BE2C (cell line): ENCODE results near the gene ANKRD31.

Experiments used
- DNase-seq: peaks from one replicate; pipeline ENCODE4 v3.0.0-alpha.2; 2020
- H3K27me3 ChIP-seq: fragments of 250-450 bp; sonication (Bioruptor Pico); 2 replicates; pipeline ENCODE4 v1.5.1; 2020; ENCODE audit warnings: mild to moderate bottlenecking
- H3K36me3 ChIP-seq: fragments of 250-450 bp; sonication (Bioruptor Pico); 2 replicates; pipeline ENCODE4 v1.5.1; 2020; ENCODE audit warnings: mild to moderate bottlenecking
- H3K4me1 ChIP-seq: fragments of 250-450 bp; sonication (Bioruptor Pico); 2 replicates; pipeline ENCODE4 v1.5.1; 2020
- H3K4me3 ChIP-seq: 2 replicates; pipeline ENCODE4 v1.5.1; 2011; ENCODE audit warnings: low read depth, low read length
- H3K9me3 ChIP-seq: fragments of 250-450 bp; sonication (Bioruptor Pico); 2 replicates; pipeline ENCODE4 v1.5.1; 2020
- TF ChIP-seq, protein P1 (sequence below): IDR thresholded peaks from 2 replicates; pipeline ENCODE4 v1.5.1; 2012; ENCODE audit warnings: mild to moderate bottlenecking, low read depth, low read length

Gene ANKRD31

DNA sequence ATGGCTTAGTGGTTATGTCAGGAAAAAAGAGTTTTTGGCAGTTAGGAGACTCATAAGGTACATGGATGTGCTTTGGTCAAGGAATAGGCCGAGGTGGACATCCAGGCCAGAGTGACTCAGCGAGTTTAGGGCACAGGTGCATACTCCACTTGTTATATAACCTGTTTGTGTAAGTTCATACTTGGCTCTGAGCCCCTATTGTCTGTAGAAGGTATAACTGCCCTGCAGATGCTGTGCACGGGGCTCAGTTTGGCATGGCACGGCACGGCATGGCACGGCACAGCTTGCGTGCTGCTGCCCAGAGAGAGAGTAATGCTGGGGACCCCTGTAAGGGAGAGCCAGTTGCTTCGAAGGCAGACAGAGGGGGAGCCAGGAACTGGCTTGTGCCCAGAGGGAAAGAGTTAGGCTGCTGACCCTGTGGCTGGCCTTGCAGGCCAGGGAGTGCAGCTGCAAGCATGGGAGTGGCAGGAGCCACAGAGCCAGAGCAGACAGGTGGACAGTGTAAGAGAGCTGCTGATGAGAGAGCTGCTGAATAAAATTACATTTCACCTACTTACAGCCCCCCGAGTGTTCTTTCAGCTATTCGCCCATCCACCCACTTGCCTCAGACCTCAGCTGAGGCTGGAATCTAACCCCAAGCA, 216.5 kb downstream of the ANKRD31 start:
- Histone ChIP-seq H3K36me3 (no peaks in the 10 kb centered on the region), H3K4me3 (no peak overlapping the region), H3K27me3 (peaks cover 15% of the 10 kb centered on the region), H3K4me1 (no peaks in the 10 kb centered on the region), H3K9me3 (no peaks in the 10 kb centered on the region)
- DNase-seq, result no peak
- TF ChIP-seq, protein P1, sequence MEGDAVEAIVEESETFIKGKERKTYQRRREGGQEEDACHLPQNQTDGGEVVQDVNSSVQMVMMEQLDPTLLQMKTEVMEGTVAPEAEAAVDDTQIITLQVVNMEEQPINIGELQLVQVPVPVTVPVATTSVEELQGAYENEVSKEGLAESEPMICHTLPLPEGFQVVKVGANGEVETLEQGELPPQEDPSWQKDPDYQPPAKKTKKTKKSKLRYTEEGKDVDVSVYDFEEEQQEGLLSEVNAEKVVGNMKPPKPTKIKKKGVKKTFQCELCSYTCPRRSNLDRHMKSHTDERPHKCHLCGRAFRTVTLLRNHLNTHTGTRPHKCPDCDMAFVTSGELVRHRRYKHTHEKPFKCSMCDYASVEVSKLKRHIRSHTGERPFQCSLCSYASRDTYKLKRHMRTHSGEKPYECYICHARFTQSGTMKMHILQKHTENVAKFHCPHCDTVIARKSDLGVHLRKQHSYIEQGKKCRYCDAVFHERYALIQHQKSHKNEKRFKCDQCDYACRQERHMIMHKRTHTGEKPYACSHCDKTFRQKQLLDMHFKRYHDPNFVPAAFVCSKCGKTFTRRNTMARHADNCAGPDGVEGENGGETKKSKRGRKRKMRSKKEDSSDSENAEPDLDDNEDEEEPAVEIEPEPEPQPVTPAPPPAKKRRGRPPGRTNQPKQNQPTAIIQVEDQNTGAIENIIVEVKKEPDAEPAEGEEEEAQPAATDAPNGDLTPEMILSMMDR, result no peak

DNA sequence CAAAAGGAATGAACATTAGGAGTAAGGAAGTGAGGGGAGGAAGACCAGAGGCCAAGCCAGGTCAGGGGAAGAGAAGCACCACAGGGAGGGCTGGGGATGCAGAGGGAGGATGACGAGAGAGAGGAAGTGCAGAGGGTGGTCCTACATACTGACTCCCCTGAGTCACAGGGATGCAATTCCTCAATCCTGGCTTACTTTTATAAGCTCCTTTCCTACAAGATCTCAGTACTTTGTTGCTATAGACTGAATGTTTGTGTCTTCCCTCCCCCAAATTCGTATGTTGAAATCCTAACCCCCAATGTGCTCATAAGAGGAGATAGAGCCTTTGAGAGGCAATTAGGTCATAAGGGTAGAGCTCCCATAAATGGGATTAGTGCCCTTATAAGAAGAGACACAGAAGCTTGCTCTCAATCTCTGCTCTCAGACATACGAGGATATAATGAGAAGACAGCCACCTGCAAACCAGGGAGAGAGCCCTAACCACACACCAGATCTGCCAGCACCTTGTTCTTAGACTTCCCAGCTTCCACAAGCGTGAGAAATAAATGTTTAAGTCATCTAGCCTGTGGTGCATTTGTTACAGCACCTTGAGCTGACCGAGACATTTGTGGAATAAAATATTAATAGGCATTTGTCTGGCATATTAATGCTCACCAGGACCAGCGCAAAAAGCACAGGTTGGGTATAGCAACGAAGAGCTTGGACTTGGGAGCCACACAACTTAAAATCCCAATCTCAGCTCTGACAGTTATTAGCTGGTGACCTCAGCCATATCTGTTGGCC, 217.7 kb downstream of the ANKRD31 start:
- Histone ChIP-seq H3K4me3 (no peak overlapping the region), H3K9me3 (no peaks in the 10 kb centered on the region), H3K27me3 (peaks cover 13% of the 10 kb centered on the region), H3K4me1 (no peaks in the 10 kb centered on the region), H3K36me3 (no peaks in the 10 kb centered on the region)
- no peak for DNase-seq
- TF ChIP-seq, protein P1, result no peak
